GM18951 (cell line): ENCODE data around the gene CDAN1.

Experiments used
- POLR2A ChIP-seq: IDR thresholded peaks from 4 replicates; pipeline ENCODE4 v1.6.1; 2011; ENCODE audit warnings: mild to moderate bottlenecking; ENCODE audit not compliant: insufficient read length, insufficient read depth; ENCODE audit errors: extremely low read depth
- in situ Hi-C: fragments of 300-500 bp; cut with MboI; formaldehyde crosslinking; loops from one replicate; pipeline ENCODE4 v1.12.0; 2022; ENCODE audit warnings: low sequenced_read_pairs, mixed read lengths, inconsistent platforms; ENCODE audit not compliant: unreplicated experiment

CDAN1 gene

DNA sequence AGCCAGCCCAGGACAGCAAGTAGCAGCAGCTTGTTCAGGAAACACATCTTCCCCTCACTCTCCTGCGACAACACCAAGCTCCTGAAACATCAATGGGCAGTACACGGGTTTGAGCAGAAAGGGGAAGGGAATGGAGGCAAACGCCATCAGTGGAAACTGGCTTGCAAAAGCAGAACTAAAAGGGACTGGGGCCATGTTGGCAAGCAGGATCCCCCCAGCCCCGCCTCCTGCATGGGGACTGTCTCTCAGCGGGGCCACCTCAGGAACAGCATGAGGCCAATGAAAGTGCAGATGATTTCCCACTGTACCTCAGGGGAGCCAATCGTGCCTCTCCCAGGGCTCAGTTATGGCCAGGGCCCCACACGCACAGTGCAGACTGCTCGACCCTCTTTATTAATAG is 6.8 kb downstream of the CDAN1 start:
- TF ChIP-seq POLR2A, result no peak
- in situ Hi-C loops, result no loop called here

DNA sequence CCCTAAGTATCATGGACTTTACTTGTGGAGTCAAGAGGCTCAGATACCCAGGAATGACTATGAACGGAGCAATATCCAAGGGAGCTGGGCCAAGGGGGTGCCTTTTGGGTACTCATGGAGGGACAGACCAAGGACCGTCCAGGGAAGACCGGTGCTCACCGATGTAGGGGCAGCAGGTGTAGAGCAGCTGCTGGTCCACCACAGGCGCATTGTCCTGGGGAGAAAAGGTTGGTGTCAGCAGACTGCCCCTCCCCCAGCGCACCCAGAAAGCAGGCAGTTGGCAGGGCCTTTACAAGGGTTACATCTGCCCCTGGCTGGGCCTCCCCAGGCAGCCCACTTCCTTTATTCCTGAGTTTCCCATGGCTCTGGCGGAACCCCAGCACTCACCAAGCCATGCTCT is 7.5 kb downstream of the CDAN1 start:
- no peak for TF ChIP-seq POLR2A
- in situ Hi-C loops, result no loop called here

DNA sequence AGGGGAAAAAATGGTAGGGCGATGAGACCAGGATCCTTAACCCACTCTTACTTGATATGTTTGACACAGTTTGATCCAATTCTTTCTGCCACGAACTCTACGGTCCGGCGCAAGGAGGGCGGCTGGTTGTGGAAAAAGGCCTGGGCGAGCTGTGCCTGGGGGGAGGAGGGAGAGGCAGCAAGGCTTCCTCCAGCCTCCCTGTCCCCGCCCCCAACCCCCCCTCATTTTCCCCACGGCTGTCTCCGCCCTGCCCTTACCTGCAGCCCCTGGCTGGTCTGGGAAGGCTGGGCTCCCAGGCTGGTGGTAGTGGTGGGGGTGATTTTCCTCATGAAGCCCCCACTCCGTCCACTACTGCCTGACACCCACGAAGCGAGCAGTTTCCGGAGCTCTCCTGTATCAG is 8.0 kb downstream of the CDAN1 start:
- in situ Hi-C loops, result no loop called here
- no peak for TF ChIP-seq POLR2A

GRCh38 chr15:42728560-42728959 is 8.4 kb downstream of the CDAN1 start:
- no peak for TF ChIP-seq POLR2A
- in situ Hi-C loops, result no loop called here

GRCh38 chr15:42727750-42728381 is 9.1 kb downstream of the CDAN1 start:
- in situ Hi-C loops, result no loop called here

GRCh38 chr15:42726114-42726513 is 10.8 kb downstream of the CDAN1 start:
- in situ Hi-C loops, result no loop called here
- no peak for TF ChIP-seq POLR2A

More at GRCh38 chr15:42727750-42728381, 9.1 kb downstream of the CDAN1 start:
- TF ChIP-seq POLR2A, result no peak

DNA sequence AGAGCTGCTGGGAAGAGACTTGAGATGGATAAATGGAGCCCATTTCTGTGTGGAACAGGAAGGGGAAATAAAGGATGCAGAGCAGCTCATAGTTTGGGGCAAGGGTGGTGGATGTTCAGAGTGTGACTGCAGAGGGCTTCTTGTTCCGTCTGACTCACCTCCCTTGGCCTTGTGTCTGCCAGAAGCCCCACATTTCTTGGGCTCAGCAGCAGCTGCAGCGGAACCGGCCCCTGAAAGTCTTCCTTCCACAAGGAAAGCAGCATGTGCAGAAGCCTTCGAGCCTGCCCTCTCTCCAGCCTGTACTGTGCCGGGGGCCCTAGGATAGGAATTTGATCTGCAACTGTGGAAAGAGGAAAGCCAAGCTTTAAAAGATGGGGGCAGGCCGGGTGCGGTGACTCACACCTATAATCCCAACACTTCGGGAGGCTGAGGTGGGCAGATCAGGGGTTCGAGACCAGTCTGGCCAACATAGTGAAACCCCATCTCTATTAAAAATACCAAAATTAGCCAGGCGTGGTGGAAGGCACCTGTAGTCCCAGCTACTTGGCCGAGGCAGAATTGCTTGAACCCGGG is 11.5 kb downstream of the CDAN1 start:
- TF ChIP-seq POLR2A, result no peak
- in situ Hi-C loops, result no loop called here

DNA sequence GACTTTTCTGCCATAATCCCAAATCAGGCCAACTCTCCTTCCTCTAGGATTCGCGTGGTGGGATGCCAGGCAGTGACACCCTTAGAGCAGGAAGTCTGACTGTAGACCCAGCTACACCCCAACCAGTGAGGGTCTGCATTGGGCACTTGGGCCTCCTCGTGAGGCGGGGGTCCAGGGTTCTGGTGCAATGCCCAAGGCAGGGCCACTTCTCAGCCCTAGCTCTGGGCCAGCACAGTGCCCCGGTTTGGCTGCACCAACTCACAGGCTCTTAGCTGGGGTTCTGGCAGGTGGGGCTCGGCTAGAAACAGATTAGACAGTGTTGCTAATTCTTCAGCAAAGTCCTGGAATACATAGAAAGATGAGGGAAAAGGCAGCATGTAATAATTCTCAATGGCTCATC is 12.7 kb downstream of the CDAN1 start:
- in situ Hi-C loops, result no loop called here
- TF ChIP-seq POLR2A, result no peak

- in situ Hi-C loops, result no loop called here
- TF ChIP-seq POLR2A, result no peak
Measured at GRCh38 chr15:42723068-42723467, 13.9 kb downstream of the CDAN1 start.

- no peak for TF ChIP-seq POLR2A
- in situ Hi-C loops, result no loop called here
Measured at GRCh38 chr15:42721916-42722315, 15.0 kb downstream of the CDAN1 start.

DNA sequence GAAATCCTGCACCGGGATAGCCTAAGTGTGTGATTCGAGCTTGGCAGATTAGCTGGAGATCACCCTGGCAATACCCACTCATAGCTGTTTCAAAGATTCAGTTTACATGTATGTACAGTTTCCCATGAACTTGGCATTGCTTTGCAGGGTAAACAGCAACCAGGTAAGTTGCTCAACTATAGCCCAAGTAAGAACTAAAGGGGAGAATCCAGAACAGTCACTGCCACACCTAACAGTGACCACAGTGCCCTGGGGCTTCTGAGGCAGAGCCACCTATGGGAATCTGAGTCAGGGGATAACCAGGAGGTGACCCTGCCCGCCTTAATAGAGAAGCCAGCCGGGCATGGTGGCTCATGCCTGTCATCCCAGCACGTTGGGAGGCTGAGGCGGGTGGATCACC is 15.9 kb downstream of the CDAN1 start:
- no peak for TF ChIP-seq POLR2A
- in situ Hi-C loops, result no loop called here

- TF ChIP-seq POLR2A, result no peak
- in situ Hi-C loops, result no loop called here
Measured at GRCh38 chr15:42720071-42720470, 16.9 kb downstream of the CDAN1 start.

GRCh38 chr15:42719043-42719442 is 17.9 kb downstream of the CDAN1 start:
- TF ChIP-seq POLR2A, result no peak
- in situ Hi-C loops, result no loop called here

- in situ Hi-C loops, result no loop called here
- TF ChIP-seq POLR2A, result no peak
Measured at GRCh38 chr15:42716626-42717025, 20.3 kb downstream of the CDAN1 start.
